HEK293 (cell line): ENCODE measurements around the gene FLYWCH1.

ENCODE experiments used
- IKZF3 ChIP-seq: fragments of 450-650 bp; IDR thresholded peaks from 2 replicates; pipeline ENCODE4 v1.5.0; 2018; ENCODE audit warnings: missing biosample characterization, mild to moderate bottlenecking, missing genetic modification characterization, moderate library complexity
- KLF1 ChIP-seq: fragments of 450-650 bp; formaldehyde crosslinking; IDR thresholded peaks from 2 replicates; pipeline ENCODE4 v1.5.1; 2016; ENCODE audit warnings: missing biosample characterization, missing genetic modification characterization
- KLF16 ChIP-seq: fragments of 450-650 bp; formaldehyde crosslinking; IDR thresholded peaks from 2 replicates; pipeline ENCODE4 v1.5.1; 2017; ENCODE audit warnings: missing biosample characterization, missing genetic modification characterization
- OSR2 ChIP-seq: fragments of 450-650 bp; formaldehyde crosslinking; IDR thresholded peaks from 2 replicates; pipeline ENCODE4 v1.5.1; 2016; ENCODE audit warnings: missing biosample characterization, missing genetic modification characterization
- OVOL3 ChIP-seq: fragments of 450-650 bp; formaldehyde crosslinking; IDR thresholded peaks from 2 replicates; pipeline ENCODE4 v1.5.1; 2016; ENCODE audit warnings: missing biosample characterization, missing genetic modification characterization
- PRDM1 ChIP-seq: fragments of 450-650 bp; formaldehyde crosslinking; IDR thresholded peaks from 2 replicates; pipeline ENCODE4; 2016; ENCODE audit warnings: missing biosample characterization, missing genetic modification characterization
- SALL2 ChIP-seq: fragments of 450-650 bp; formaldehyde crosslinking; IDR thresholded peaks from 2 replicates; pipeline ENCODE4 v1.5.0; 2017; ENCODE audit warnings: missing biosample characterization, mild to moderate bottlenecking, missing genetic modification characterization, borderline replicate concordance
- SCRT2 ChIP-seq: fragments of 450-650 bp; formaldehyde crosslinking; IDR thresholded peaks from 2 replicates; pipeline ENCODE4 v1.5.1; 2016; ENCODE audit warnings: missing biosample characterization, missing genetic modification characterization
- SP2 ChIP-seq: fragments of 450-650 bp; formaldehyde crosslinking; IDR thresholded peaks from 2 replicates; pipeline ENCODE4 v1.5.1; 2016; ENCODE audit warnings: missing biosample characterization, missing genetic modification characterization
- SP7 ChIP-seq: fragments of 450-650 bp; formaldehyde crosslinking; IDR thresholded peaks from 2 replicates; pipeline ENCODE4 v1.5.1; 2016; ENCODE audit warnings: missing biosample characterization, missing genetic modification characterization
- YY1 ChIP-seq: fragments of 450-650 bp; formaldehyde crosslinking; IDR thresholded peaks from 2 replicates; pipeline ENCODE4 v1.5.1; 2018; ENCODE audit warnings: missing biosample characterization, missing genetic modification characterization
- ZBTB17 ChIP-seq: fragments of 450-650 bp; formaldehyde crosslinking; IDR thresholded peaks from 2 replicates; pipeline ENCODE4 v1.5.1; 2016; ENCODE audit warnings: missing biosample characterization, missing genetic modification characterization
- ZBTB20 ChIP-seq: fragments of 450-650 bp; formaldehyde crosslinking; IDR thresholded peaks from 2 replicates; pipeline ENCODE4 v1.5.1; 2016; ENCODE audit warnings: missing biosample characterization, missing genetic modification characterization
- ZBTB48 ChIP-seq: fragments of 450-650 bp; formaldehyde crosslinking; IDR thresholded peaks from 2 replicates; pipeline ENCODE4 v1.5.1; 2016; ENCODE audit warnings: missing biosample characterization, missing genetic modification characterization
- ZBTB49 ChIP-seq: fragments of 450-650 bp; formaldehyde crosslinking; IDR thresholded peaks from 2 replicates; pipeline ENCODE4 v1.5.1; 2016; ENCODE audit warnings: missing biosample characterization, missing genetic modification characterization, low read depth
- ZNF121 ChIP-seq: fragments of 450-650 bp; formaldehyde crosslinking; IDR thresholded peaks from 2 replicates; pipeline ENCODE4 v1.5.1; 2016; ENCODE audit warnings: missing biosample characterization, missing genetic modification characterization
- ZNF155 ChIP-seq: fragments of 450-650 bp; formaldehyde crosslinking; IDR thresholded peaks from 2 replicates; pipeline ENCODE4 v1.5.1; 2016; ENCODE audit warnings: missing biosample characterization, missing genetic modification characterization
- ZNF202 ChIP-seq: fragments of 450-650 bp; formaldehyde crosslinking; IDR thresholded peaks from 2 replicates; pipeline ENCODE4 v1.5.1; 2016; ENCODE audit warnings: missing biosample characterization, missing genetic modification characterization, borderline replicate concordance
- ZNF24 ChIP-seq: fragments of 450-650 bp; formaldehyde crosslinking; IDR thresholded peaks from 2 replicates; pipeline ENCODE4 v1.5.1; 2016; ENCODE audit warnings: missing biosample characterization, missing genetic modification characterization
- ZNF362 ChIP-seq: fragments of 450-650 bp; formaldehyde crosslinking; IDR thresholded peaks from 2 replicates; pipeline ENCODE4 v1.5.1; 2016; ENCODE audit warnings: missing biosample characterization, missing genetic modification characterization
- ZNF433 ChIP-seq: fragments of 450-650 bp; formaldehyde crosslinking; IDR thresholded peaks from 2 replicates; pipeline ENCODE4 v1.5.1; 2016; ENCODE audit warnings: missing biosample characterization, missing genetic modification characterization, low read depth
- ZNF510 ChIP-seq: fragments of 450-650 bp; formaldehyde crosslinking; IDR thresholded peaks from 2 replicates; pipeline ENCODE4 v1.5.1; 2018; ENCODE audit warnings: mild to moderate bottlenecking, missing genetic modification characterization, missing biosample characterization; ENCODE audit not compliant: insufficient replicate concordance
- ZNF658 ChIP-seq: fragments of 450-650 bp; formaldehyde crosslinking; IDR thresholded peaks from 2 replicates; pipeline ENCODE4; 2016; ENCODE audit warnings: missing biosample characterization, missing genetic modification characterization
- ZNF664 ChIP-seq: fragments of 450-650 bp; formaldehyde crosslinking; IDR thresholded peaks from 2 replicates; pipeline ENCODE4 v1.5.1; 2016; ENCODE audit warnings: missing biosample characterization, missing genetic modification characterization
- ZNF677 ChIP-seq: fragments of 450-650 bp; IDR thresholded peaks from 2 replicates; pipeline ENCODE4 v1.5.0; 2018; ENCODE audit warnings: missing biosample characterization, mild to moderate bottlenecking, missing genetic modification characterization, moderate library complexity
- ZNF707 ChIP-seq: fragments of 450-650 bp; formaldehyde crosslinking; IDR thresholded peaks from 2 replicates; pipeline ENCODE4 v1.5.1; 2016; ENCODE audit warnings: missing biosample characterization, missing genetic modification characterization
- ZNF768 ChIP-seq: fragments of 450-650 bp; formaldehyde crosslinking; IDR thresholded peaks from 2 replicates; pipeline ENCODE4 v1.5.1; 2018; ENCODE audit warnings: missing biosample characterization, mild to moderate bottlenecking, missing genetic modification characterization
- ZNF785 ChIP-seq: fragments of 450-650 bp; formaldehyde crosslinking; IDR thresholded peaks from 2 replicates; pipeline ENCODE4 v1.5.1; 2016; ENCODE audit warnings: missing biosample characterization, missing genetic modification characterization
- ZSCAN18 ChIP-seq: fragments of 450-650 bp; formaldehyde crosslinking; IDR thresholded peaks from 2 replicates; pipeline ENCODE4 v1.5.1; 2016; ENCODE audit warnings: missing biosample characterization, missing genetic modification characterization
- TF ChIP-seq, protein P1 (sequence below): fragments of 450-650 bp; formaldehyde crosslinking; IDR thresholded peaks from 2 replicates; pipeline ENCODE4 v1.5.1; 2016; ENCODE audit warnings: missing biosample characterization, missing genetic modification characterization
- TF ChIP-seq, protein P2 (sequence below): fragments of 450-650 bp; formaldehyde crosslinking; IDR thresholded peaks from 2 replicates; pipeline ENCODE4 v1.5.1; 2016; ENCODE audit warnings: missing biosample characterization, missing genetic modification characterization
- TF ChIP-seq, protein P3 (sequence below): fragments of 450-650 bp; formaldehyde crosslinking; IDR thresholded peaks from 2 replicates; pipeline ENCODE4 v1.5.1; 2016; ENCODE audit warnings: missing biosample characterization, missing genetic modification characterization

Gene FLYWCH1

GRCh38 chr16:2919511-2920255, 8.0 kb downstream of the FLYWCH1 start (continued):
- peak; percentile 55; the same call in 1 of the 2 replicates for TF ChIP-seq ZNF362 (tag by site-specific recombination)
- TF ChIP-seq OSR2 (tag by site-specific recombination) = no peak
- TF ChIP-seq YY1 (tag by site-specific recombination) = no peak
- no peak for TF ChIP-seq OVOL3 (tag by site-specific recombination)
- no peak for TF ChIP-seq ZSCAN18 (tag by site-specific recombination)
- TF ChIP-seq ZNF677 = no peak
- no peak for TF ChIP-seq SALL2 (tag by site-specific recombination)
- TF ChIP-seq SP7 = peak; percentile 11; the same call in 1 of the 2 replicates
- peak; percentile 90 for TF ChIP-seq ZNF664 (tag by site-specific recombination)
- TF ChIP-seq, protein P1, sequence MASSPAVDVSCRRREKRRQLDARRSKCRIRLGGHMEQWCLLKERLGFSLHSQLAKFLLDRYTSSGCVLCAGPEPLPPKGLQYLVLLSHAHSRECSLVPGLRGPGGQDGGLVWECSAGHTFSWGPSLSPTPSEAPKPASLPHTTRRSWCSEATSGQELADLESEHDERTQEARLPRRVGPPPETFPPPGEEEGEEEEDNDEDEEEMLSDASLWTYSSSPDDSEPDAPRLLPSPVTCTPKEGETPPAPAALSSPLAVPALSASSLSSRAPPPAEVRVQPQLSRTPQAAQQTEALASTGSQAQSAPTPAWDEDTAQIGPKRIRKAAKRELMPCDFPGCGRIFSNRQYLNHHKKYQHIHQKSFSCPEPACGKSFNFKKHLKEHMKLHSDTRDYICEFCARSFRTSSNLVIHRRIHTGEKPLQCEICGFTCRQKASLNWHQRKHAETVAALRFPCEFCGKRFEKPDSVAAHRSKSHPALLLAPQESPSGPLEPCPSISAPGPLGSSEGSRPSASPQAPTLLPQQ (tag by site-specific recombination) = no peak
- TF ChIP-seq ZBTB17 (tag by site-specific recombination) = 0 out of 2 replicates have a peak, but pooled peaks have one; percentile 21
- TF ChIP-seq ZNF707 (tag by site-specific recombination) = no peak
- TF ChIP-seq PRDM1 (tag by site-specific recombination) = no peak
- TF ChIP-seq ZNF433 (tag by site-specific recombination) = no peak
- TF ChIP-seq ZNF510 (tag by site-specific recombination) = no peak
- peak; percentile 91 for TF ChIP-seq ZNF121 (tag by site-specific recombination)
- TF ChIP-seq, protein P2, sequence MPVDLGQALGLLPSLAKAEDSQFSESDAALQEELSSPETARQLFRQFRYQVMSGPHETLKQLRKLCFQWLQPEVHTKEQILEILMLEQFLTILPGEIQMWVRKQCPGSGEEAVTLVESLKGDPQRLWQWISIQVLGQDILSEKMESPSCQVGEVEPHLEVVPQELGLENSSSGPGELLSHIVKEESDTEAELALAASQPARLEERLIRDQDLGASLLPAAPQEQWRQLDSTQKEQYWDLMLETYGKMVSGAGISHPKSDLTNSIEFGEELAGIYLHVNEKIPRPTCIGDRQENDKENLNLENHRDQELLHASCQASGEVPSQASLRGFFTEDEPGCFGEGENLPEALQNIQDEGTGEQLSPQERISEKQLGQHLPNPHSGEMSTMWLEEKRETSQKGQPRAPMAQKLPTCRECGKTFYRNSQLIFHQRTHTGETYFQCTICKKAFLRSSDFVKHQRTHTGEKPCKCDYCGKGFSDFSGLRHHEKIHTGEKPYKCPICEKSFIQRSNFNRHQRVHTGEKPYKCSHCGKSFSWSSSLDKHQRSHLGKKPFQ (tag by site-specific recombination) = no peak
- TF ChIP-seq IKZF3 (tag by site-specific recombination) = peak; percentile 95
- no peak for TF ChIP-seq ZNF24 (tag by site-specific recombination)
- no peak for TF ChIP-seq ZBTB49 (tag by site-specific recombination)
- no peak for TF ChIP-seq KLF16
- no peak for TF ChIP-seq SP2 (tag by site-specific recombination)
- TF ChIP-seq KLF1 (tag by site-specific recombination) = no peak
- TF ChIP-seq ZNF658 (tag by site-specific recombination) = no peak
- no peak for TF ChIP-seq ZNF768 (tag by site-specific recombination)
- TF ChIP-seq, protein P3, sequence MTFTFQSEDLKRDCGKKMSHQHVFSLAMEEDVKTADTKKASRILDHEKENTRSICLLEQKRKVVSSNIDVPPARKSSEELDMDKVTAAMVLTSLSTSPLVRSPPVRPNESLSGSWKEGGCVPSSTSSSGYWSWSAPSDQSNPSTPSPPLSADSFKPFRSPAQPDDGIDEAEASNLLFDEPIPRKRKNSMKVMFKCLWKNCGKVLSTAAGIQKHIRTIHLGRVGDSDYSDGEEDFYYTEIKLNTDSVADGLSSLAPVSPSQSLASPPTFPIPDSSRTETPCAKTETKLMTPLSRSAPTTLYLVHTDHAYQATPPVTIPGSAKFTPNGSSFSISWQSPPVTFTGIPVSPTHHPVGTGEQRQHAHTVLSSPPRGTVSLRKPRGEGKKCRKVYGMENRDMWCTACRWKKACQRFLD = no peak
- no peak for TF ChIP-seq ZNF785 (tag by site-specific recombination)
- no peak for TF ChIP-seq SCRT2 (tag by site-specific recombination)
- TF ChIP-seq ZBTB48 (tag by site-specific recombination) = no peak
- no peak for TF ChIP-seq ZNF155 (tag by site-specific recombination)
- TF ChIP-seq ZNF202 = no peak
- no peak for TF ChIP-seq ZBTB20 (tag by site-specific recombination)
